GM10248 (cell line): ENCODE measurements around the gene TRA2A.

Experiments
- CTCF ChIA-PET: fragments of 300-600 bp; sonication (Branson Sonifier 250); formaldehyde crosslinking; extraction: SDS; loops from one replicate; lab custom pipeline; 2021; ENCODE audit warnings: antibody characterized with exemption; lab: Yijun Ruan, JAX
- POLR2A ChIA-PET: fragments of 350-650 bp; sonication (Branson Sonifier 250); formaldehyde crosslinking; extraction: SDS; loops from one replicate; lab custom pipeline; 2020; ENCODE audit warnings: antibody characterized with exemption; lab: Yijun Ruan, JAX
- DNase-seq: peaks from one replicate; pipeline ENCODE4 v3.0.0; 2012; ENCODE audit errors: extremely low spot score
- TF ChIP-seq, protein P1 (sequence below): IDR thresholded peaks from 2 replicates; pipeline ENCODE4 v1.5.1; 2012; ENCODE audit warnings: mild to moderate bottlenecking, low read depth; ENCODE audit errors: extremely low read depth, missing control alignments, control extremely low read depth

TRA2A gene

DNA sequence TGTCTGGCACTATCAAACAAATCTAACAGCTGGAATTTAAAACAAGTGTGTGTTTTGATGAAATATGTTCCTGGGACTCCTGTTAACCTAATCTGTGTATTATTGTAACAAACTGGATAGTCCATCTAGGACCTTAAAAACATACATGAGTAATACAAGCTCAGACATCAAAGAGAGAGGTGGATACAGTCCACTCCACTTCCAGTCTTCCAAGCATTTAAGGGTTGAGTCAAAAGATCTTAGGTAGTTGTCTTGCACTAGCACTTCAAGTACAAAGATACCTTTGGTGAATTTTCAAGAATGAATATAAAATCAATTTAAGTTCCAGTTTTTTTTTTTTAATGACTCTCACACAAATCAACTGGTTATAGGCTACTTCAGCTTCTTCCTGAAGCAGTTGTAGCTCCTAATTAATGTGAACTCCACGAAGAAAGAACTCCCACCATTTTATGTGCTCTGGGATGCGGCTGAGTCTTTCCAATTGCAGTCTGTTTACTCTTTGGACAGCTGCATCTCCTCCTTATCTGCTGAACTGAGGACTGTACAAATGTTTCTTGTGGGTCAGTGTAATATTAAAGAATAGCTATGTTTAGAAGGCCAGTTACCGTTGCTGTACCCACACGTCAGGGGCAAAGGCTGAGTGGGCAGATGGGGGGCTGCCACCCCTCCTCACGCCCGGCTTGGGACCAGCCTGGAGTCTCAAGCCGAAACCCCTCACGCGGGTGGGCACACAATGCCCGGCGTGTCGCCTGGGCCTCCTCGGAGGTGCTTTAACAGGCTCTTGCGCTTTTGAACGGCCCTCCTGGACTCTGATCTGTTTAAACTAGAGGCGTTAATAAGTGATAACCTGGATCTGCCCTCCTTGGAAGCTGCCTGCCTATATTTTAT is 58.6 kb downstream of the TRA2A start:
- ChIA-PET CTCF (interaction anchor here (1.0 to 2.3 kb wide), 7 partner anchors 18 to 200 kb away, joined by 3 to 11 read pairs (median 4); no protein-coding TSS in a partner anchor), POLR2A (interaction anchor here (0.7 to 1.0 kb wide), 2 partner anchors 10 to 17 kb away, joined by 4 to 5 read pairs; no protein-coding TSS in a partner anchor)
- TF ChIP-seq, protein P1, sequence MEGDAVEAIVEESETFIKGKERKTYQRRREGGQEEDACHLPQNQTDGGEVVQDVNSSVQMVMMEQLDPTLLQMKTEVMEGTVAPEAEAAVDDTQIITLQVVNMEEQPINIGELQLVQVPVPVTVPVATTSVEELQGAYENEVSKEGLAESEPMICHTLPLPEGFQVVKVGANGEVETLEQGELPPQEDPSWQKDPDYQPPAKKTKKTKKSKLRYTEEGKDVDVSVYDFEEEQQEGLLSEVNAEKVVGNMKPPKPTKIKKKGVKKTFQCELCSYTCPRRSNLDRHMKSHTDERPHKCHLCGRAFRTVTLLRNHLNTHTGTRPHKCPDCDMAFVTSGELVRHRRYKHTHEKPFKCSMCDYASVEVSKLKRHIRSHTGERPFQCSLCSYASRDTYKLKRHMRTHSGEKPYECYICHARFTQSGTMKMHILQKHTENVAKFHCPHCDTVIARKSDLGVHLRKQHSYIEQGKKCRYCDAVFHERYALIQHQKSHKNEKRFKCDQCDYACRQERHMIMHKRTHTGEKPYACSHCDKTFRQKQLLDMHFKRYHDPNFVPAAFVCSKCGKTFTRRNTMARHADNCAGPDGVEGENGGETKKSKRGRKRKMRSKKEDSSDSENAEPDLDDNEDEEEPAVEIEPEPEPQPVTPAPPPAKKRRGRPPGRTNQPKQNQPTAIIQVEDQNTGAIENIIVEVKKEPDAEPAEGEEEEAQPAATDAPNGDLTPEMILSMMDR: no peak
- no peak for DNase-seq

DNA sequence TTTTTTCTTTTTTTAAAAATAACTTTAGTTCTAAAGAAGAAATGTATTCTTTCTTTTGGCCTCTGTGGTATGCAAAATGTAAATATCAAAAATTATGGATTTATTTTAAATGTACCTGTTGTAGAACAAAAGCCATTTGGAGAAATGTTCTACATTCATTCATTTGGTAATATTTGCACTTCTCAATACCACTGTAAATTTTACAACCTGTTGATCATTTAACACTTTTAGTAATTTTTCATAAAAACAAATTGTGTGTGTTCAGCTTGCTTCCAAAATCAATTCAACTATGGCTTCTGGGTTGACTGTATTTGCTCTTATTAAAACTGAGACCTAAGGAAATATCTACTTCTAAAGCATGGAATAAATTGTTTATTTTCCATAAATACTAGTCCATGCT is 59.2 kb downstream of the TRA2A start:
- POLR2A ChIA-PET: interaction anchor here (0.7 to 1.0 kb wide), 2 partner anchors 10 to 16 kb away, joined by 4 to 5 read pairs; no protein-coding TSS in a partner anchor
- CTCF ChIA-PET: interaction anchor here (1.0 to 2.3 kb wide), 7 partner anchors 18 to 199 kb away, joined by 3 to 11 read pairs (median 4); no protein-coding TSS in a partner anchor
- TF ChIP-seq, protein P1: no peak
- no peak for DNase-seq

DNA sequence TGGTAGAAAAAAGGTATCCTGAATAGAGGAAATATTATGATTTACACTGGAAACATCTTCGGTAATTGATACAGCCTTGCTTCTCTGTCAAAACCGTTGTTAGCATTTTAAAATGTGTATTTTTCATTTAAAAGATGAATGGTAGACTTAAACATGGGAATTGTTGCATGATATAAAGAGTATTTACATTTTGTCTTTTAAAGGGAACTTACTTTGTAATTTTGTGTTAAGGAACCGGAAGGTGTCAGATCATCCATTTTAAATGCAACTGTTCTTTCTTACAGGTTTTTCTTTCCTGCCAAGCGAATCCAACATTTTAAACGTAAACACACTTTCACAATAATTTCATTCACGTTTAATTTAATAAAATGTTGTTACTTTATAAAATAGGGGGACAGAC is 59.7 kb downstream of the TRA2A start:
- TF ChIP-seq, protein P1: no peak
- ChIA-PET CTCF (interaction anchor here (1.2 to 2.3 kb wide), 4 partner anchors 20 to 199 kb away, joined by 3 to 11 read pairs (median 4); no protein-coding TSS in a partner anchor), POLR2A (no interaction called here)
- DNase-seq: no peak

DNA sequence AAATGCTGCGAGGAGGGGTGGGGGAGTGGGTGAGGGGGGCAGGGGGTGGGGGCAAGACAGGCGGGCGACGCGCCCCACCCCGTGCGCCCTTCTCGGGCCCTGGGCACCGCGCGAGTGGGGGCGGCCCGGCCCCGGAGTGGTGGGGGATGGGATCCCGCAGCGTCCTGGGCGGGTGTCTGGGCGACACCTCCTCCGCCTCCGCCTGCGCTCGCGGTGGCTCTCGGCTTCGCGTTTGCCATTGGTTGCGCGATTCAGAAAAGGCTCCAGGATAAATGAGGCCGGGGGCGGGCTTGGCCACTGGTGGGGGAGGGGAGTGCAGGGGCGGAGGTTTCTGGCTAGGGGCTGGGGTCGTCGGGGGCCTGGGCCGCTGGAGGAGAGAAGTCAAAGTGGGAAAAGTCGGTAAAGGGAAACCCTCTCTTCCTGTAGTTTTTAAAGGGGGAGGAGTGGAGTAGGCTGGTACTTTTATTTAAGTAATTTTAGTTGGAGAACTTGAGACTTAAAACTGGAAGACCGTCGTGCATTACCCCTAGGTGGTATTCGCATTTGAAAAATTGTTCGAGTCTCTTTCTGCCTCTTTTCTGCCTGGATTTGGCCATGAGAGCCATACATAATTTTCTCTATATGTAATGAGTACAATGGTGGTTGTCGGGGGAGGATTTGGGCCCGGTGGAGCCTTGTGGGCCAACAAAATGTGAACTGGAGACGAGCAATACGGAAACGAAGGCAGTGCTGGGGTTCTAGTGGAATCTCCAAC is 60.5 kb downstream of the TRA2A start:
- POLR2A ChIA-PET: no interaction called here
- CTCF ChIA-PET: no interaction called here
- TF ChIP-seq, protein P1: no peak
- peak; percentile 83 for DNase-seq

DNA sequence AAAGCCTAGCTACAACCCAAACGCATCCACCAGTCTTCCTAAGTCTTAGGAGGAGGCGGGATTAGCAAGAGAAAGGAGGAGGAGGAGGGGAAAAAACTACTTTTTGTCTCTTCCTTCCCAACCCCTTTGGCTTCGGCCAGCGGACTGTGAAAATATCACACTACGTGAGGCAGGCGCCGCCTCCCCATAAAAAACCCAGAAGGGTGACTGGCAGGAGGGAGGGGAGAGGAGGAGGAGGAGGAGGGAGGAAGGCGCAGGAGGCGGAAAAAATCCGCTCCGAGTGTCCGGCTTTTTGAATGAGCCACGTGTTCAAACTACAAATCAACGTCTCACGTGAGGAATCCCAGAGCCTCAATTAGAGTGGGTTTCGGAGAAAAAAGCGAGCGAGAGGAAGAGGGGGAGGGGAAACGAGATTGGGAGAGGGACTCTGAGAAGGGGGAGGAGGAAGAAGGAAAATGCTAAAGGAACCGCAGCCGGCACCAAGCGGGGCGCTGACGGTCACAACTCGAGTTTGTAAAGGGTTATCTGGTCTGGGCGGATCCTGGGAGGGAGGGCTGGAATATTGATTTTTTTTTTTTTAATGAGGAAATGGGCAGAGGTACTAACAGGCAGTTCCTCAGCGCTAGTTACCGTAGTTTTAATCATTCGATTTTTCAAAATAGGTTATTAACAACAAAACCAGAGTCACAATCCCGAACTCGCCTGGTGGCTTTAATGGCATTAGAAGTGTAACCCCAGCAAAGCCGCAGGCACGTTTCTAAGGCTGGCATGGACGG is 61.3 kb downstream of the TRA2A start, which contains the start of gene IGF2BP3:
Gene IGF2BP3, minus strand, starts transcription at position 162 of the 776 bp plus-strand sequence. CDS start 381 bp downstream, outside the sequence.
- ChIA-PET CTCF (interaction anchor here (1.0 to 1.3 kb wide), 3 partner anchors 12 to 40 kb away, joined by 3 read pairs; no protein-coding TSS in a partner anchor), POLR2A (no interaction called here)
- TF ChIP-seq, protein P1: no peak
- DNase-seq: peak; percentile 71
